ENCODE measurements around the gene PZP.

GRCh38 chr12:9112076-9112853 is 95.9 kb downstream of the PZP start:
- TF ChIP-seq CTCF (IDR thresholded peaks at IDR 0.05) (no peak), POLR2AphosphoS5 (IDR thresholded peaks at IDR 0.05) (no peak), POLR2A (IDR thresholded peaks at IDR 0.05) (no peak)
